Measurements from ENCODE around the gene PHLDA1.

Gene PHLDA1

DNA sequence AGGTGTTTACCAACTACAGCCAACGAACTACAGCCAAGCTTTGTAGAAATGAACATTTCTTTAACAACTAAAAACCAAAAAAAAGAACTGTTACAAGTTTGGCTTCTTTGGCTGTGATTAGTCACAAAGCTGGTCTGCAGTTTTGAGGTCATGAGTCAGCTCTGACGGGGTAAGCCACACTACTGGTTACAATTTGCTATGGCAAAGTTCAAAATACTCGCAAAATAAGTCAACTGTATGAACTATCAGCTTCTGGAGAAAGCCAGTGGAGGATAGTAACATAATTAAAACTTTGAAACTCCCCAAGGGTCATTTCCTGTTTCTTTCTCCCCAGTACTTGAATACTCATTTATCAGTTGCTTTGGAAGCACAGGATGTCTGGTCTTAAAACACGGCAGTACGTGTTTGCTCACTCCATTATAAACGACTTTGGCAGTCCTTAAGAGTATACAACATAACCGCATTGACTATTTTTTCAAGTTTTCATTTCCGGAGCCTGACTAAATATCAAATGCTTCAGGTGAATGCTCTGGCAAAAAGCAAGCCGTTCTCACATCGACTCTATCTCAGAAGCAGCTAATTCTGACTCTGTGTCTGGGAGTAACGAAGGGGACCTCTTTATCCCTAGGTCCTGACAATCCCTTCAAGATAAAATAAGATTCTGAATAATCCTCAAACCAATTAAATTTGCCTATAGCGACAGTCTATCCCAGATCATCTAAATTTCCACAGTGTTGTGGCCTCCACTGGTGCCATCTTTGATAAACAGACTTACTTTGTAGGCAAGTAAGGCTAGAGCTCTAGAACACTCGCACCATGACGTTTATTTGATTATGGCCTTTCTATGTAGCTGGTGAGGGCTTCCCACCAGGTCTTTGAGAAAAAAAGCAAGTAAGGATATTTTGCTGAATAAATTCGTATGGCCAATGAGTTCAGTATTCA lies 10.6 kb downstream of the PHLDA1 start:
- H3K9me3 ChIP-seq (ENCODE audit: low read length) = no peaks in the 10 kb centered on the region
- H3K4me1 ChIP-seq (ENCODE audit: insufficient read depth, low read length) = peaks cover 22% of the 10 kb centered on the region
- no peak overlapping the region for H3K4me3 ChIP-seq (ENCODE audit: low read length)
- H2AFZ ChIP-seq (ENCODE audit: low read depth, low read length) = no peak overlapping the region
- H3K36me3 ChIP-seq (ENCODE audit: insufficient read depth, low read length) = no peaks in the 10 kb centered on the region
- no peaks in the 10 kb centered on the region for H3K27me3 ChIP-seq (ENCODE audit: insufficient read depth, low read length)

- H3K9me3 ChIP-seq (ENCODE audit: low read length) = no peaks in the 10 kb centered on the region
- no peaks in the 10 kb centered on the region for H3K27me3 ChIP-seq (ENCODE audit: insufficient read depth, low read length)
- H3K36me3 ChIP-seq (ENCODE audit: insufficient read depth, low read length) = no peaks in the 10 kb centered on the region
- H2AFZ ChIP-seq (ENCODE audit: low read depth, low read length) = no peak overlapping the region
- no peak overlapping the region for H3K4me3 ChIP-seq (ENCODE audit: low read length)
- H3K4me1 ChIP-seq (ENCODE audit: insufficient read depth, low read length) = peaks cover 15% of the 10 kb centered on the region
Measured at GRCh38 chr12:76020281-76020680, 11.3 kb downstream of the PHLDA1 start.

- H3K36me3 ChIP-seq (ENCODE audit: insufficient read depth, low read length) = no peaks in the 10 kb centered on the region
- H2AFZ ChIP-seq (ENCODE audit: low read depth, low read length) = no peak overlapping the region
- H3K4me3 ChIP-seq (ENCODE audit: low read length) = no peak overlapping the region
Measured at GRCh38 chr12:76018672-76019071, 12.9 kb downstream of the PHLDA1 start.

DNA sequence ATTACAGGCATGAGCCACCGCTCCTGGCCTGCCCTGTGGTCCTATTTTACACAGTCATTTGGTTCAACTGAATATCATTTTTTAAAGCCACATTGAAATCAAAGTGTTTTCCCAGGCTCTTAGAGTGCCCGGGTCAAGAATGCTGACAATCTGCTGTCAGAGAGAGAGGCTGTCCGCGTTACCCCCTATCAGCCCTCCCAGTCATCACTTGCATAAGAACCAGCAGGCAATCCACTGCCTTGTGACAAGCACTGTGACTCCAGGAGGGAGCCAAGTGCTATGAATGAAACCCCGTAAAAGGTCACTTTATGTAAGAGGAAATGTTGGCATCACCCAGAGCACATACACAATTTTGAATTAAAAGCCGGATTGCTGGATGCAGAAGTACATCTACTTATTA lies 13.5 kb downstream of the PHLDA1 start:
- no peak overlapping the region for H3K4me3 ChIP-seq (ENCODE audit: low read length)
- H3K9me3 ChIP-seq (ENCODE audit: low read length) = no peaks in the 10 kb centered on the region
- no peak overlapping the region for H2AFZ ChIP-seq (ENCODE audit: low read depth, low read length)
- no peaks in the 10 kb centered on the region for H3K27me3 ChIP-seq (ENCODE audit: insufficient read depth, low read length)
- H3K4me1 ChIP-seq (ENCODE audit: insufficient read depth, low read length) = peaks cover 13% of the 10 kb centered on the region
- H3K36me3 ChIP-seq (ENCODE audit: insufficient read depth, low read length) = no peaks in the 10 kb centered on the region

More at GRCh38 chr12:76018672-76019071, 12.9 kb downstream of the PHLDA1 start:
- Histone ChIP-seq H3K27me3 (ENCODE audit: insufficient read depth, low read length) (no peaks in the 10 kb centered on the region), H3K4me1 (ENCODE audit: insufficient read depth, low read length) (peaks cover 13% of the 10 kb centered on the region), H3K9me3 (ENCODE audit: low read length) (no peaks in the 10 kb centered on the region)

GRCh38 chr12:76014007-76014406 lies 17.6 kb downstream of the PHLDA1 start:
- H3K27me3 ChIP-seq (ENCODE audit: insufficient read depth, low read length) = no peaks in the 10 kb centered on the region
- no peak overlapping the region for H3K4me3 ChIP-seq (ENCODE audit: low read length)
- no peaks in the 10 kb centered on the region for H3K9me3 ChIP-seq (ENCODE audit: low read length)

GRCh38 chr12:76013603-76014002 lies 18.0 kb downstream of the PHLDA1 start:
- H3K4me3 ChIP-seq (ENCODE audit: low read length) = no peak overlapping the region
- H2AFZ ChIP-seq (ENCODE audit: low read depth, low read length) = no peak overlapping the region
- H3K36me3 ChIP-seq (ENCODE audit: insufficient read depth, low read length) = no peaks in the 10 kb centered on the region
- peaks cover 9% of the 10 kb centered on the region for H3K4me1 ChIP-seq (ENCODE audit: insufficient read depth, low read length)
- no peaks in the 10 kb centered on the region for H3K9me3 ChIP-seq (ENCODE audit: low read length)
- H3K27me3 ChIP-seq (ENCODE audit: insufficient read depth, low read length) = no peaks in the 10 kb centered on the region

More at GRCh38 chr12:76014007-76014406, 17.6 kb downstream of the PHLDA1 start:
- Histone ChIP-seq H2AFZ (ENCODE audit: low read depth, low read length) (no peak overlapping the region), H3K4me1 (ENCODE audit: insufficient read depth, low read length) (peaks cover 13% of the 10 kb centered on the region), H3K36me3 (ENCODE audit: insufficient read depth, low read length) (no peaks in the 10 kb centered on the region)

- Histone ChIP-seq H3K36me3 (ENCODE audit: insufficient read depth, low read length) (no peaks in the 10 kb centered on the region), H3K9me3 (ENCODE audit: low read length) (no peaks in the 10 kb centered on the region), H3K4me3 (ENCODE audit: low read length) (no peak overlapping the region), H3K27me3 (ENCODE audit: insufficient read depth, low read length) (no peaks in the 10 kb centered on the region), H2AFZ (ENCODE audit: low read depth, low read length) (no peak overlapping the region), H3K4me1 (ENCODE audit: insufficient read depth, low read length) (peaks cover 4% of the 10 kb centered on the region)
Measured at GRCh38 chr12:76012644-76013043, 18.9 kb downstream of the PHLDA1 start.

GRCh38 chr12:76010732-76011458 lies 20.7 kb downstream of the PHLDA1 start:
- H3K4me3 ChIP-seq (ENCODE audit: low read length) = no peak overlapping the region
- no peaks in the 10 kb centered on the region for H3K9me3 ChIP-seq (ENCODE audit: low read length)
- no peaks in the 10 kb centered on the region for H3K36me3 ChIP-seq (ENCODE audit: insufficient read depth, low read length)
- no peak overlapping the region for H2AFZ ChIP-seq (ENCODE audit: low read depth, low read length)
- H3K4me1 ChIP-seq (ENCODE audit: insufficient read depth, low read length) = peaks cover 7% of the 10 kb centered on the region
- H3K27me3 ChIP-seq (ENCODE audit: insufficient read depth, low read length) = no peaks in the 10 kb centered on the region

DNA sequence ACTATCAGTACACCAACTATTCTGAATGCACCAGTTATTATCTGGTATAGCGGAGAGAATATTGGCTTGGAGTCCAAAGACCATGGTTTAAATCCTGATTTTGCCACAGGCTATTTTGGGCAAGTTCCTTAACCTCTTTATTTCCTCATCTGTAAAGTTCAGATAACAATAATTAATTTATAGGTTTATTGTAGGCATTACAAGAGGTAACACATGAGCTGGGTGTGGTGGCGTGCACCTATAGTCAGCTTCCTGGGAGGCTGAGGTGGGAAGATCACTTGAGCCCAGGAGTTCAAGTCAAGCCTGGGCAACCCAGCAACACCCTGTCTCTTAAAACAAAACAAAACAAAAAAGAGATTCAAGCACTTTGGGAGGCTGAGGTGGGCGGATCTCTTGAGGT lies 23.1 kb downstream of the PHLDA1 start:
- Histone ChIP-seq H3K4me1 (ENCODE audit: insufficient read depth, low read length) (peaks cover 8% of the 10 kb centered on the region), H2AFZ (ENCODE audit: low read depth, low read length) (no peak overlapping the region), H3K36me3 (ENCODE audit: insufficient read depth, low read length) (no peaks in the 10 kb centered on the region)

DNA sequence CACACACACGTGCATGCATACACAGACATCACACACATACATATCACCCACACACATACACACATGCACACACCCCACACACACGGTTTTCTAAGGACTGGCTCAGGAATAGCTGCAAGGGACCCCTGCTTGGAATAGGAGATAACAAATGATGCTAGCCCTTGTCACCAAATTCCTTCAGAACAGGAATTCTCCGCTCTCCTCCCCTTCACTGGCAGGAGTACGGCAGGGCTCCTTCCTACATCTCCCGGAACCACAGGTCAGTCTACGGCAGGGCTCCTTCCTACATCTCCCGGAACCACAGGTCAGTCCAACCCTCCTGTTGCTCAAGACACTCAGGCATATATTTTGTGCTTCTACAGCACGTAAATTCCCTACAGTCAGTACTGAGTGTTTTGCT lies 23.9 kb downstream of the PHLDA1 start:
- no peaks in the 10 kb centered on the region for H3K36me3 ChIP-seq (ENCODE audit: insufficient read depth, low read length)
- no peak overlapping the region for H3K4me3 ChIP-seq (ENCODE audit: low read length)
- peaks cover 8% of the 10 kb centered on the region for H3K4me1 ChIP-seq (ENCODE audit: insufficient read depth, low read length)
- no peaks in the 10 kb centered on the region for H3K9me3 ChIP-seq (ENCODE audit: low read length)
- no peaks in the 10 kb centered on the region for H3K27me3 ChIP-seq (ENCODE audit: insufficient read depth, low read length)
- H2AFZ ChIP-seq (ENCODE audit: low read depth, low read length) = no peak overlapping the region

More for the DNA sequence above, 23.1 kb downstream of the PHLDA1 start:
- H3K4me3 ChIP-seq (ENCODE audit: low read length) = no peak overlapping the region
- H3K27me3 ChIP-seq (ENCODE audit: insufficient read depth, low read length) = no peaks in the 10 kb centered on the region
- H3K9me3 ChIP-seq (ENCODE audit: low read length) = no peaks in the 10 kb centered on the region

DNA sequence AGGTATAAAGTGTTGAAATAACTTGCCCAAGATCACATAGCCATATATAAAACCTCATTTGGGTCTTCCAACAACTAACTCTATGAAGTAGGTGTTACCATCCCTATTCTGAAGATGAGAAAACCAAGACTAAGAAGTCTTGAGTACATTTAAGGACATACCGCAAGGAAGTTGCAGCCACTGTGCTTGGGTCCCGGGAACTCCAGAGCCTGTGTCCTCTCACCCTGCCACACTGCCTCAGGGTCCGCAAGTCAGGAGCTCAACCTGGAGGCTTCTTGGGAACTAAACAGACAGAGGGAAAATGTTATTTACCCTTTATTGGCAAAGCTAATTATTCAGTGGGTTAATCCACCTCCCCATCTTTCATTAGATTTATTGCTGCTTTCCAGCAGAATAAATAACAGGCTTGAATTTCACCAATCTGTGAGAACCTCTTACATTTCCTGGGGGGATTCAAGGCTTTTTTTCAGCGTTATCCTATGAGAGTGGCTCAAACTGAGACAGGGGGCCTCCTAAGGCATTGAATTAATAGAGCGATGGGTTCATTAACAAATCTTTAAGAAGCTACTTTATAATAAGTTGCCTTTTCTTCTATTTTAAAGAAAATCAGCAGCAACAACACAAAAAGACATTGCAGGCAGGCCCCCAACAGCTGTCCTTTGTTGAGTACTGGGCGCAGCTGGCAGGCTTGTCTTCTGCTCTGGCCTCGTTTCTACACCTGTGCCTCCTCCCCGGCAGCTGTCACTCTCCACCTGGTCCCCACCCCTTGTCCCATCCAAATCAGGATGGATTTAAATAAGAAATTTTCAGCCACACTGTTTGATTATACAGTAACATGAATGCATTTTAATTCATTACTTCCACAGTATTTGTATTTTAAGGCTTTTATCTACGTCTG lies 25.3 kb downstream of the PHLDA1 start:
- Histone ChIP-seq H3K4me3 (ENCODE audit: low read length) (no peak overlapping the region), H3K36me3 (ENCODE audit: insufficient read depth, low read length) (no peaks in the 10 kb centered on the region)

GRCh38 chr12:76003355-76003638 lies 28.3 kb downstream of the PHLDA1 start:
- Histone ChIP-seq H3K36me3 (ENCODE audit: insufficient read depth, low read length) (no peaks in the 10 kb centered on the region), H3K27me3 (ENCODE audit: insufficient read depth, low read length) (no peaks in the 10 kb centered on the region), H2AFZ (ENCODE audit: low read depth, low read length) (no peak overlapping the region), H3K4me1 (ENCODE audit: insufficient read depth, low read length) (peaks cover 8% of the 10 kb centered on the region), H3K4me3 (ENCODE audit: low read length) (no peak overlapping the region), H3K9me3 (ENCODE audit: low read length) (no peaks in the 10 kb centered on the region)

More for the DNA sequence above, 25.3 kb downstream of the PHLDA1 start:
- H3K4me1 ChIP-seq (ENCODE audit: insufficient read depth, low read length) = peaks cover 8% of the 10 kb centered on the region
- no peak overlapping the region for H2AFZ ChIP-seq (ENCODE audit: low read depth, low read length)
- H3K9me3 ChIP-seq (ENCODE audit: low read length) = no peaks in the 10 kb centered on the region
- H3K27me3 ChIP-seq (ENCODE audit: insufficient read depth, low read length) = no peaks in the 10 kb centered on the region
